Left hindlimb (tissue), 1 donor: ENCODE data around the gene ANO2.
A peak's percentile ranks its signal among the peaks of the same experiment; 100 is the strongest.

Source experiments
- DNase-seq: peaks from one replicate; pipeline ENCODE4 v3.0.0-alpha.2; 2018

Gene ANO2

GRCh38 chr12:5808981-5809380 is 136.1 kb downstream of the ANO2 start:
- peak; percentile 56 for DNase-seq

DNA sequence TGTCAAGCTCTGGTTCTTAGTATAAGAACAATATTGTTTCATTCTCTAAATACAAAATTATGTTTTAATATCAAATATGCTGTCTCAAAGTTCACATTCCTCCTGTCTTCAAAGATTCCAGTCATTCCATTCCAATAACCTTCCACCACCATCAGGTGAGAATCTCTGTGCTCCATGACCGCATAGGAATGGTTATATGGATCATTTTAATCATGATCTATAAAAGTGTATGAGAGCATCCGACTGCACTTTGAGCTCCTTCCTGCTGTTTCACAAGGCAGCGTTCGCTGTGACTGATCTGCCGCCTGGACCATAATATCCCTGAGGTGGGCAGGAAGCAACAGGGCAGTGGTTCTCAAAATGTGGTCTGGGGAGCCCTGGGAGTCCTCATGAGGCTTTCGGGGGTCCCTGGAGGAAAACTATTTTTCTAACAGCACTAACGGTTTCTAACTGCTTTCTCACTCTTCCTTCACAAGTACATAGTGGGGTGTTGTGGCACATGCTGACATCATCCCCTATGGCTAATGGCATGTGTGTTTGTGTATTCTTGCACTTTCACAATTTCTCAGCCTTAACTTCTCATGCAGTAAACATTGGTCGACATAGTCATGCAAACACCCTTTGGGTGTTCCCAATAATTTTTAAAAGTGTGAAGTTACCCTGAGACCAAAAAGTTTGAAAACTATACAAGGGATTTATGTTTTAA is 137.4 kb downstream of the ANO2 start:
- DNase-seq = no peak

GRCh38 chr12:5807090-5807414 is 138.0 kb downstream of the ANO2 start:
- DNase-seq = no peak

- DNase-seq = no peak
Observed at GRCh38 chr12:5806371-5807089, 138.5 kb downstream of the ANO2 start.

GRCh38 chr12:5803532-5803931 is 141.5 kb downstream of the ANO2 start:
- no peak for DNase-seq

GRCh38 chr12:5798242-5799015 is 146.6 kb downstream of the ANO2 start:
- no peak for DNase-seq

GRCh38 chr12:5797661-5798060 is 147.4 kb downstream of the ANO2 start:
- DNase-seq = no peak

- no peak for DNase-seq
Observed at GRCh38 chr12:5796959-5797225, 148.2 kb downstream of the ANO2 start.

DNA sequence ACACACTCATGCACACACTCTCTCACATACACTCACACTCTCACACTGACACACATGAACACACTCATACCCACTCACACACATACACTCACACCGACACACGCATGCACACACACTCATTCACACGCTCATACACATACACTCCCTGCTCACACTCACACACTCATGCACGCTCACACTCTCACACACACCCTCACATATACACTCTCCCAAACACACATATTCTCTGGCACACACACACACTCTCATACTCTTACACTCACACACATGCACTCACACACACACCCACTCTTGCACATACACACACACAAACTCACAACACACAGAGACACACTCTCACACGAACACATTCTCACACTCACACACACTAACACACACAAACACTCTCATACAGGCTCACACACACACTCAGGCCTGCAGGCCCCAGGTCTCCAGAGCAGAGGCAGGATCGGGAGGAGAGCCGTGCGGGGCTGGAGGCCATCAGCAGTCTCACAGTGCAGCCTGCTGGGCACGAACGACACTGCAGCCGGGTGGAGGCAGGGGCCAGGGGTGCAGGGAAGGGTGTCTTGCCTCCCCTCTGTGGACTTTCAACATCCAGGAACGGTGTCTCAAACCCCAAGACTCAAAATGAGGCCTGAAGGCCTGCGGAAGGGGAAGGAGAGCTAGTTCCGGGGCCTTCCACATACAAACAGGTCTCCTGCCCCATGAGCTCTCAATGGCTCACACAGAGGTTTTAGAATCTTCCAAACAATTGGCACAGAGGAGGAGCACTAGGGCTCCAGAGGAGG is 148.7 kb downstream of the ANO2 start:
- DNase-seq = peak; percentile 58

DNA sequence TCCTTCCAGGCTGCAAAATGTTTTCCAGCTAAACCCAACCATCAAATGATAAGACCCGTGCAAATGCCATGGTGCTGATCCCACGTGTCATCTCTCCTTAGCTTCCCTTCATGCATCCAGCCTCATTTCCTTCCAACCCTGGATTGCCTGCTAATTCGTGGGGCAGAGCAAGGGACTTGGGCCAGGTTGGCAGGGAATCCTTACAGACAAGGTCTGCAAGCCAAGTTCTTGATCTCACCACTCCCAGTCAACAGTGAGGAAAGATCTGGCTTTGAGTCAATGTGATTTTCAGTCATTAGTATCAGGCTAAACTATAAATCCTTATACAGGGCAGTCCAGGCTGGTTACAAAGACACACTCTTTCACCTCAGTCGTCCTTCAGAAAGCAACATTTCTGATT is 150.9 kb downstream of the ANO2 start:
- DNase-seq = no peak

DNA sequence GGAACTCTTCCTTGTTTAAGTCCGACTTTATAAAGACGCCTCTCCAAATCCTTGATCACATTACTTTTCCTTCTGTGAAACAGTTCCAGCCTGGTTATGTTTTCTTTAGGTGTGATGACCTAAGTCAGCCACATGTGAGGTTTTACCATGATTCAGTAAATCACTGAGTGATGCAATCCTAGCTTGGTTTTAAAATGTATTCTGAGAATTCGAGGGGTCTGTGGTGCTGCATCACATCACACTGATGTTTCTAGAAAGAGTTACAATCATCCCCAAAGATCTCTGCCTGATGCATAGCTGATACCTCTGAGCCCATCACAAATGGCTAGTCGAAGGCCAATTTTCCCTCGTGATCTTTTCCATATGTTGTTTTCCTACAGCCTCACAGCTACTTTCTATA is 152.7 kb downstream of the ANO2 start:
- no peak for DNase-seq

GRCh38 chr12:5789469-5789968 is 155.5 kb downstream of the ANO2 start:
- DNase-seq = no peak

GRCh38 chr12:5787828-5788227 is 157.2 kb downstream of the ANO2 start:
- no peak for DNase-seq

DNA sequence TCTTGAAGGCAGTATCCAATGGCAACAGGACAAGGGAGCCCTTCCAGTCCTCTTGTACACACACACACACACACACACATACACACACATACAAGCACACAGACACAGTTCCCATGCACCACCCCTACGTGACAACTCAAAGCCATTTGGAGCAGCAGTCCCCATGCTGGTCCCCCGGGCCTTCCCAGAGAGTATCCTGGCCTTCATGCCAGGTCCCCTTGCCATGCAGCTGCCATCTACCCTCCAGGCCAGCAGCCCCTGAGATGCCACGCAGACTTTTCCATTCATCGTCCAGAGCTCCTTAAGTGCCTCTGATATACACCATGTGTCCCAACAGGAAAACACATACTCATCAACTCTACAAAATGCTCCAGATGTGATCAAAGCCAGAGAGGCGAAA is 159.5 kb downstream of the ANO2 start:
- DNase-seq = no peak

DNA sequence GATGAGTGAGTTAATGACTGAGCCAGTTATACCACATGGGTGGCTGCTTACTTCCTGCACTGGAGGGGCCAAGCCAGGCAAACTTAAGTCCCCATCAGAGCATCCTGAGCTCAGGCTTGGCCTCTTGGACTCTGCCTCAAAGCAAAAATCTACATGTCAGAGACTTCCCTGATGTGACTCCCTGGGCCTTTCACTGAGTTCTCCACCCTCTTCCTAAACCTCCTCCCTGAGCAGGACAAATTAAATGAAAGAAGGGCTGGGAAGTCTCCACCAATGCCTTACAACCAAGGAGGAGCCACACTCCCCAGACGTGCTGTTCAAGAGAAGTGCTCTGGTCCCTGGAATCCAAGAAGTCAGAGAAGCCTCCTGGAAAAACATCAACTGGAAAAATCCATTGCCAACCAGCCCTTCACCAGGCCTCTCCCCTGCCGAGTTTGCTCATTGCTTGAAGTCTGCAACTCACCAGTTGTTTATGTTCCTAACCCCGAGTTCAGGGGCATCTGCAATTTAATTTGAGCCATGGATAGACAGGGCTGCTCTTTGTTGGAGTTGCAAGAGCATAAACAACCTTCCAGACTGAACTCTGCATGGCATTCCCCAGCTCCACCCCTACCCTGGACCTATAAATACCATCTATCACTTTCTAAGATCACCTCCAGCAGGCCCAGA is 160.5 kb downstream of the ANO2 start:
- no peak for DNase-seq

GRCh38 chr12:5783289-5783920 is 161.7 kb downstream of the ANO2 start:
- no peak for DNase-seq

- no peak for DNase-seq
Observed at GRCh38 chr12:5780536-5780935, 164.5 kb downstream of the ANO2 start.

GRCh38 chr12:5779401-5779800 is 165.7 kb downstream of the ANO2 start:
- no peak for DNase-seq

DNA sequence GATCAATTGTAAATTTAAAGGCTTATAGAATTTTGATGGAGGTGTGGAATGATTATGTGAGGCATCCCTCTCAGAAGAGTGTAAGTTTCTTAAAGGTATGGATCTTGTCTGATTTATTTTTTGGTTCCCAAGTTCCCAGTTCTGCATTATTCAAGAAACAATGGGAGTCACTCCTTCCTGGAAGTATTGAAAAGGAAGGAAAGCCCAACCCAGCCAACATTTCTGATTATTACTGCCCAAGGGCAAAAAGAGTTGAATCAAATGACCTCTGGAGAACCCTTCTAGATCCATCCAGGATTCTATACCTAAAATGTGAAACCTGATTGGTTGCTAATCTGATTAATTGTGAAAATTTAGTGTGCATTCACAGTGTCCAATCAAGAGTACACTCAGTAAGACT is 166.2 kb downstream of the ANO2 start:
- DNase-seq = no peak

DNA sequence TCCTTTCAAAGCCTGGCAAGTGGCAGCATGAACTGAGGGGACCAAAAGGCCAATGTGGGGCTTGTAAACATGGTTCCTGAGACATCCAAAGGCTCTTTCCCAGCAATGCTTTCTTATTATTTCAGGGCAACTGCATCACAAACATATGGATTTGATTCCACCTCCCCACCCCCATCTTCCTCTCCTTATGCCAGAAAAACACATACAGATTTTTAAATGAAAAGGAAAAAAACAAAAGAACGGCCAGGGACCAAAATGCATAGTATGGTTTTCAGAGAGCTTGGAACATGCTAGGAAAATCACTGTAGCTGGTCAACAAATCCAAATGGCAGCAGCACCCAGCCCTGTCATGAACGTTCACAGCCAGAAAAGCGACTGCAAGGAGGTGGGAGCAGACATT is 167.6 kb downstream of the ANO2 start:
- DNase-seq = no peak

GRCh38 chr12:5776091-5776490 is 169.0 kb downstream of the ANO2 start:
- DNase-seq = no peak

- no peak for DNase-seq
Observed at GRCh38 chr12:5773550-5773949, 171.5 kb downstream of the ANO2 start.
